Stimulated activated CD8-positive, alpha-beta memory T cell treated with anti-CD3 and anti-CD28 coated beads, Interleukin-15, amount 100 ng/mL, for 1 hour (primary cell): ENCODE data around the gene TRMT61B.

ENCODE experiments used
- DNase-seq: peaks from one replicate; pipeline ENCODE4 v3.0.0-alpha.2; 2020; ENCODE audit warnings: low read depth

Gene TRMT61B

GRCh38 chr2:28855977-28856376 is 14.1 kb downstream of the TRMT61B start:
- DNase-seq: no peak

- DNase-seq: no peak
Observed at GRCh38 chr2:28855193-28855592, 14.9 kb downstream of the TRMT61B start.

GRCh38 chr2:28842042-28842441 is 28.1 kb downstream of the TRMT61B start:
- no peak for DNase-seq

- no peak for DNase-seq
Observed at GRCh38 chr2:28838971-28839370, 31.1 kb downstream of the TRMT61B start.

DNA sequence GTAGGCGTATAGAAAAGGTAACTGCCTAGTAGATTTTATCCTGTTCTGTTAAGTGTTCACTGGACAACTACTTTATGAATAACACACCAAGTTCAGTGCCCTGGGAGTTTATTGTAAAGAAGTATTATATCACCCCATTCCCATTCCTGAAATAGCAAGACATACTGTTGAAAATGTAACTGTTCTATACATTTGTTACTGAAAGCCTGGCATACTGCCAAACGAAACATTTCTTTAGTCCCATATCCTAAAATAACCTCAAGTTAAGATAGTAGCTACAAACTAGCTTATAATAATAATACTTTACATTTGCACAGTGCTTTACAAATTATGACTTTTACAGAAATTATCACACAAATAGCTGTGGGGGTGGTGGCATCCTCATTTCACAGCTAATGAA is 34.3 kb downstream of the TRMT61B start:
- DNase-seq: no peak

- DNase-seq: no peak
Observed at GRCh38 chr2:28833740-28834470, 36.2 kb downstream of the TRMT61B start.

GRCh38 chr2:28828382-28828781 is 41.7 kb downstream of the TRMT61B start:
- no peak for DNase-seq

DNA sequence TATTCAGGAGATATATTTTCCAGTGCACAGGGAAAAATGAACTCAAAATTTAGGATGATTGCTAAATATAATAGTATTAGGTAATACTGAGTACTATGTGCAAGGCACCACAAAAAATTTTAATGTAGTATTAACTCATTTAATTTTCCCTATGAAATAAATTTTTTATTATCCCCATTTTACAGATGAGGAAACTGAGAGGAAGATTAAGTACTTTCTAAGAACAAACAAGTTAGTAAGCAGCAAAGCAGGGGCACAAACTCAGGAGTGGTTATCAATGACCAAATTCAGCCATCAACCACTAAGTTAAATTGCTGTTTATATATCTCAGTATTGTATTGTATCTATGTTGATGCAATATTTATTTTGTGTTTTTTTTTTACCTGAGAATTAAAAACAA is 45.2 kb downstream of the TRMT61B start:
- no peak for DNase-seq

DNA sequence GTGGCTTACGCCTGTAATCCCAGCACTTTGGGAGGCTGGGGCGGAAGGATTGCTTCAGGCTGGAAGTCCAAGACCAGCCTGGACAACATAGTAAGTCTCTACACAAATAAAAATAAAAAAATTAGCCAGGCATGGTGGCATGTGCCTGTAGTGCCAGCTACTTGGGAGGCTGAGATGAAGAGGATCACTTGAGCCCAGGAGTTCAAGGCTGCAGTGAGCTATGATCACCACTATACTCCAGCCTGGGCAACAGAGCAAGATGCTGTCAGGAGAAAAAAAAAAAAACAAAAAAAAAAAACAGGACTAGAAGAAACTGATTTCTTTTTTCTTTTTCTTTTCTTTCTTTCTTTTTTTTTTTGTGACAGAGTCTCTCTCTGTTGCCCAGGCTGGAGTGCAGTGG is 45.9 kb downstream of the TRMT61B start:
- DNase-seq: no peak

DNA sequence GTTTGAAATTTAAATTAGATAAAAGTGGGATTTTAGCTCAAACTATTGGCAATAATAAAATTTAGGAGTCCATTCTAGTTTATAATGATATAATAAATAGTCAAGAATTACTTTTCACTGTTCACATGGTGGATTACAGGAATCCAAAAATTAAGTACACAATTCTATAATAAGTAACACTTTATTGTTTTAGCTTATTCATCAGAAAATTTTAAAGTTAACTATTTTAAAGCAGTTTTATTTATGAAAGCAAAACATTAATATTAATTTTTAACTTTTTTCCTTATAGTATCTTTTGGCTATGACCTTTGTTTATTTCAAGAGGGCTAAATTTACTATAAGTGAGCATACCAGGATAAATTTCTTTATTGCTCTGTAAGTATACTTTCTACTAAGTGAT is 48.1 kb downstream of the TRMT61B start:
- DNase-seq: no peak

- DNase-seq: peak; percentile 37
Observed at GRCh38 chr2:28821295-28821958, 48.7 kb downstream of the TRMT61B start.

- DNase-seq: no peak
Observed at GRCh38 chr2:28818053-28818452, 52.1 kb downstream of the TRMT61B start.

DNA sequence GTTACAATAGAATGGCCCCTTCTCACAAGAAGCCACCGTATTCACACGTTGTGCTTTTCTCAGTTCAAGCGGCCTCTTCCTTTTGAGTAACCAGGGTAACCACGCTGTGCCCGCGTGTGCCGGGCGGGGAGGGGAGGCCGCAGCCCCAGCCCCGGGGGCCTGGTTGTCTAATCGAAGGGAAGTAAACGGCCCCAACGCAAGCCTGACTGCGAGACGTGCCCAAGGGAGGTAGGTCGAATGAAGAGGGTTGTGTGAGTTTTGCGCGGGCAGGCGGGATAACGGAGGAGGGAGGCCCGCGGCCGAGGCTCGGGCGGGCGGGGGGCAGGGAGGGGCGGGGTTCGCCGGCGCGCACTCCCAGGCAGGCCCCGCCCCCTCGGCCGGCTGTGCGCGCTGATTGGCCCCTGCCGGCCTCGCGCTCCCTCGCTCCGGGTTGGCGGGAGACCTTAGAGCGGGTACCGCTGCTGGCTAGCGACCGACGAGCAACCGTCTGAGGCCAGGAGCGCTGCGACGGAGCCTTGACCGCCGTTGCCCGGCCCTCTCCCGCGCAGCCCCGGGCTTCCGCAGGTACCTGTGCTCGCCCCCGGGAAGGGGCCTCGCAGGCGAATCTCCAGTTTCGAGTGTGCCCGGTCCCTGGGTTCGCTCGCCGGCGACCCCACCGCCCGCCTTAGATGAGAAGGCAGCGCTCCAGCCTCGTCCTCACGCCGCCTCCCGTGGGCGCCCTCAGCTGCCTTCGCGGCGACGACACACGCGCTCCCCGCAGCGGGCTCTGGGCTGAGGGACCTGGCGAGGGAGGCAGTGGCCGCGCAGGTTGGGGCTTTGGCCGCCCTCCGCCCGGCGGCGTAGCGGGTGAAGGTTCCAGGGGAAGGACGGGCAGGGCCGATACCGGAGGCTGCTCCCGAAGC is 59.5 kb downstream of the TRMT61B start, which contains the start of gene SPDYA:
Gene SPDYA, plus strand, starts transcription at position 451 of the 902 bp plus-strand sequence. CDS start 5,181 bp downstream, outside the sequence.
- peak; percentile 55 for DNase-seq

- no peak for DNase-seq
Observed at GRCh38 chr2:28809927-28810326, 60.2 kb downstream of the TRMT61B start.

DNA sequence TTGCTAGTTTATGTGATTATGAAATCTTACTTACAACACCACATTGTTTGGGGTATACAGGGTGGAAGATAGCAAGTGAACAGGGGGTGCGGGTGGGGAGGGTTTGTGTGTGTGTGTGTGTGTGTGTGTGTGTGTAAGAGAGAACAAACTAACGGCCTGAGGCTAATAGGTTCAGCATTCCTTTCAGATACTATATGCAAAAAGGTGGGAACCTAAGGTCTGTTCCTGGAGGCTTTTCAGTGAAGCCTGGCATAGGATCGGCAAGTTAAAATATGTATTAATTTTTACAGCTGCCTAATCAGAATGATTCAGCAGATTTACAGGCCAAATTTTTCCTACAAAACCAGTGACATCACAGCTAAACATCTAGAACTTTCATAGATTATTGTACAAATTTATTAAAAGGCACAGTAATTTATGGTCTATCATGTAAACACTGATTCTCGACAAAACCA is 67.1 kb downstream of the TRMT61B start:
- no peak for DNase-seq

GRCh38 chr2:28801726-28802125 is 68.4 kb downstream of the TRMT61B start:
- DNase-seq: no peak
